CD4-positive, CD25-positive, alpha-beta regulatory T cell (primary cell): ENCODE measurements around the gene SLC25A42. TPM values are rescaled to one million over a fixed set of nuclear protein-coding genes. Genes with fewer than 3 reads are reported as not detected.
A peak's percentile ranks its signal among the peaks of the same experiment; 100 is the strongest.

ENCODE experiments used
- ATAC-seq, 2 donors: fragments of 150-1000 bp; cut with Tn5 transposase; one replicate each; pipeline ENCODE4 v1.10.0; 2021; ENCODE audit warnings: low read depth in 2 of 2, moderate number of reproducible peaks in 2 of 2, moderate library complexity in 1 of 2
- DNase-seq, 3 donors: peaks; one replicate each; pipeline versions ENCODE4 v3.0.0 to v3.0.0-alpha.2; 2012 to 2022; ENCODE audit warnings: mixed read lengths in 1 of 3
- H3K27ac ChIP-seq: one replicate; pipeline ENCODE4 v1.7.0; 2013; ENCODE audit warnings: mild to moderate bottlenecking, low read length; ENCODE audit not compliant: insufficient read depth, poor library complexity, severe bottlenecking
- H3K27me3 ChIP-seq: one replicate; pipeline ENCODE4 v1.7.0; 2013; ENCODE audit warnings: low read length; ENCODE audit not compliant: control insufficient read depth, insufficient read depth
- H3K36me3 ChIP-seq: one replicate; pipeline ENCODE4 v1.7.0; 2013; ENCODE audit warnings: mild to moderate bottlenecking, low read length, moderate library complexity; ENCODE audit not compliant: control insufficient read depth, insufficient read depth
- H3K4me1 ChIP-seq: 2 replicates; pipeline ENCODE4 v1.7.0; 2013; ENCODE audit warnings: mild to moderate bottlenecking, low read length; ENCODE audit not compliant: insufficient read depth, control insufficient read depth, poor library complexity, severe bottlenecking
- H3K4me3 ChIP-seq: one replicate; pipeline ENCODE4 v1.7.0; 2013; ENCODE audit warnings: low read depth, mild to moderate bottlenecking, low read length, moderate library complexity
- H3K9me3 ChIP-seq, 2 experiments: 1 replicate in 1 of 2; 2 replicates in 1 of 2; pipeline ENCODE4 v1.7.0; 2013; ENCODE audit warnings: low read length in 2 of 2, mild to moderate bottlenecking in 1 of 2, moderate library complexity in 1 of 2; ENCODE audit not compliant: control insufficient read depth in 2 of 2
- H3K27ac Mint-ChIP-seq, 3 donors: one replicate each; pipeline ENCODE4 v1.8.0; 2020 to 2022; ENCODE audit warnings: mild to moderate bottlenecking in 3 of 3, mixed read lengths in 3 of 3, moderate library complexity in 2 of 3
- H3K27me3 Mint-ChIP-seq: one replicate; pipeline ENCODE4 v1.8.0; 2022; ENCODE audit warnings: mild to moderate bottlenecking, mixed read lengths
- H3K36me3 Mint-ChIP-seq: one replicate; pipeline ENCODE4 v1.8.0; 2020; ENCODE audit warnings: mixed read lengths
- H3K4me1 Mint-ChIP-seq, 4 donors: one replicate each; pipeline ENCODE4 v1.8.0; 2020 to 2022; ENCODE audit warnings: mixed read lengths in 4 of 4, mild to moderate bottlenecking in 1 of 4
- H3K4me3 Mint-ChIP-seq, 4 donors: one replicate each; pipeline ENCODE4 v1.8.0; 2020 to 2022; ENCODE audit warnings: mild to moderate bottlenecking in 4 of 4, mixed read lengths in 4 of 4, moderate library complexity in 3 of 4
- H3K9me3 Mint-ChIP-seq, 7 donors: one replicate each; pipeline ENCODE4 v1.8.0; 2020 to 2022; ENCODE audit warnings: mixed read lengths in 7 of 7, mild to moderate bottlenecking in 3 of 7, moderate library complexity in 2 of 7
- polyA plus RNA-seq, 4 donors: library from polyadenylated mRNA; unstranded; fragments of 300-500 nt; fragmentation: Illumina TruSeq; gene quantifications; one replicate each; pipeline ENCODE4 v1.2.3, GENCODE V29; 2021
- total RNA-seq: library from RNA; stranded (reverse); gene quantifications from one replicate; pipeline ENCODE4 v1.2.3, GENCODE V29; 2022

SLC25A42 gene
- total and polyA plus RNA-seq, 5 donors from 2014 or later: 10.4 to 32.2 (median 19.0) TPM

GRCh38 chr19:19138109-19138981, 74.6 kb downstream of the SLC25A42 start, which contains the start of gene TMEM161A:
TSS of gene TMEM161A (minus strand) at chr19:19138478. CDS start at chr19:19138428, 50 bp downstream.
- Mint-ChIP-seq H3K27me3 (no peaks in the 10 kb centered on the region), H3K4me1 (peaks cover 6 to 41% (median 20%) of the 10 kb centered on the region in 4 donors), H3K4me3 (peak within 1 kb of the TSS; percentile 90 to 99 (median 96)), H3K36me3 (no peaks in the 10 kb centered on the region), H3K9me3 (no peaks in the 10 kb centered on the region), H3K27ac (peak within 1 kb of the TSS; percentile 72 to 99 (median 93))
- Histone ChIP-seq H3K4me1 (peaks cover 19% of the 10 kb centered on the region), H3K4me3 (peak within 1 kb of the TSS; percentile 76), H3K27me3 (no peaks in the 10 kb centered on the region), H3K36me3 (no peaks in the 10 kb centered on the region), H3K9me3 (no peaks in the 10 kb centered on the region), H3K27ac (peak within 1 kb of the TSS; percentile 57)
- ATAC-seq (peak; percentile 100), DNase-seq (peak; percentile 94 to 99 (median 95))

GRCh38 chr19:19139876-19140229, 76.1 kb downstream of the SLC25A42 start:
- peaks cover 6 to 36% (median 20%) of the 10 kb centered on the region in 4 donors for H3K4me1 Mint-ChIP-seq
- H3K4me3 Mint-ChIP-seq: peak overlapping the region in 2 of 4 donors; percentile 61 to 90
- H3K9me3 Mint-ChIP-seq: no peaks in the 10 kb centered on the region
- no peak overlapping the region for H3K27ac Mint-ChIP-seq
- no peaks in the 10 kb centered on the region for H3K27me3 ChIP-seq
- no peaks in the 10 kb centered on the region for H3K36me3 ChIP-seq
- no peaks in the 10 kb centered on the region for H3K27me3 Mint-ChIP-seq
- H3K9me3 ChIP-seq: no peaks in the 10 kb centered on the region
- H3K27ac ChIP-seq: no peak overlapping the region
- no peak for ATAC-seq
- DNase-seq: no peak
- no peak overlapping the region for H3K4me3 ChIP-seq
- no peaks in the 10 kb centered on the region for H3K36me3 Mint-ChIP-seq
- H3K4me1 ChIP-seq: peaks cover 16% of the 10 kb centered on the region

- no peaks in the 10 kb centered on the region for H3K9me3 ChIP-seq
- Mint-ChIP-seq H3K9me3 (no peaks in the 10 kb centered on the region), H3K27ac (no peak overlapping the region), H3K36me3 (no peaks in the 10 kb centered on the region), H3K4me3 (no peak overlapping the region), H3K4me1 (peaks cover 6 to 32% (median 19%) of the 10 kb centered on the region in 4 donors), H3K27me3 (no peaks in the 10 kb centered on the region)
- H3K27me3 ChIP-seq: no peaks in the 10 kb centered on the region
- peaks cover 15% of the 10 kb centered on the region for H3K4me1 ChIP-seq
- no peaks in the 10 kb centered on the region for H3K36me3 ChIP-seq
- no peak for ATAC-seq
- no peak overlapping the region for H3K4me3 ChIP-seq
- H3K27ac ChIP-seq: no peak overlapping the region
- no peak for DNase-seq
Observed at GRCh38 chr19:19140476-19140875, 76.7 kb downstream of the SLC25A42 start.

- Mint-ChIP-seq H3K27ac (no peak overlapping the region), H3K27me3 (no peaks in the 10 kb centered on the region), H3K4me3 (peak overlapping the region in 1 of 4 donors; percentile 38), H3K9me3 (no peaks in the 10 kb centered on the region), H3K36me3 (no peaks in the 10 kb centered on the region), H3K4me1 (peaks cover 6 to 29% (median 15%) of the 10 kb centered on the region in 4 donors)
- Histone ChIP-seq H3K27ac (no peak overlapping the region), H3K4me1 (peaks cover 16% of the 10 kb centered on the region), H3K36me3 (no peaks in the 10 kb centered on the region), H3K27me3 (no peaks in the 10 kb centered on the region), H3K9me3 (no peaks in the 10 kb centered on the region), H3K4me3 (no peak overlapping the region)
- no peak for DNase-seq
- ATAC-seq: no peak
Observed at GRCh38 chr19:19142347-19142746, 78.6 kb downstream of the SLC25A42 start.

- no peak overlapping the region for H3K27ac ChIP-seq
- H3K9me3 ChIP-seq: no peaks in the 10 kb centered on the region
- ATAC-seq (no peak), DNase-seq (no peak)
- peaks cover 0 to 5% (median 0%) of the 10 kb centered on the region in 4 donors for H3K4me1 Mint-ChIP-seq
- peaks cover 7% of the 10 kb centered on the region for H3K4me1 ChIP-seq
- H3K27ac Mint-ChIP-seq: no peak overlapping the region
- no peaks in the 10 kb centered on the region for H3K27me3 Mint-ChIP-seq
- H3K27me3 ChIP-seq: no peaks in the 10 kb centered on the region
- H3K36me3 ChIP-seq: peaks cover 12% of the 10 kb centered on the region
- no peak overlapping the region for H3K4me3 ChIP-seq
- no peaks in the 10 kb centered on the region for H3K9me3 Mint-ChIP-seq
- peaks cover 12% of the 10 kb centered on the region for H3K36me3 Mint-ChIP-seq
- no peak overlapping the region for H3K4me3 Mint-ChIP-seq
Observed at GRCh38 chr19:19145281-19145680, 81.5 kb downstream of the SLC25A42 start.

- H3K36me3 Mint-ChIP-seq: peaks cover 12% of the 10 kb centered on the region
- H3K27me3 ChIP-seq: no peaks in the 10 kb centered on the region
- peak; percentile 84 to 86 for ATAC-seq
Observed at GRCh38 chr19:19145684-19146608, 82.2 kb downstream of the SLC25A42 start.

GRCh38 chr19:19146865-19147264, 83.1 kb downstream of the SLC25A42 start:
- no peak overlapping the region for H3K27ac Mint-ChIP-seq
- peaks cover 12% of the 10 kb centered on the region for H3K36me3 Mint-ChIP-seq
- H3K4me1 Mint-ChIP-seq: peaks cover 0 to 5% (median 0%) of the 10 kb centered on the region in 4 donors
- Histone ChIP-seq H3K27me3 (no peaks in the 10 kb centered on the region), H3K4me3 (no peak overlapping the region), H3K4me1 (peaks cover 7% of the 10 kb centered on the region), H3K9me3 (no peaks in the 10 kb centered on the region), H3K36me3 (peaks cover 12% of the 10 kb centered on the region), H3K27ac (no peak overlapping the region)
- H3K9me3 Mint-ChIP-seq: no peaks in the 10 kb centered on the region
- ATAC-seq (no peak), DNase-seq (no peak)
- no peak overlapping the region for H3K4me3 Mint-ChIP-seq
- H3K27me3 Mint-ChIP-seq: no peaks in the 10 kb centered on the region

More at GRCh38 chr19:19145684-19146608, 82.2 kb downstream of the SLC25A42 start:
- peaks cover 12% of the 10 kb centered on the region for H3K36me3 ChIP-seq
- Mint-ChIP-seq H3K27ac (no peak overlapping the region), H3K27me3 (no peaks in the 10 kb centered on the region), H3K4me1 (peaks cover 0 to 5% (median 0%) of the 10 kb centered on the region in 4 donors), H3K4me3 (no peak overlapping the region), H3K9me3 (no peaks in the 10 kb centered on the region)
- H3K4me3 ChIP-seq: no peak overlapping the region
- DNase-seq: peak; percentile 75 to 82 (median 80)
- no peak overlapping the region for H3K27ac ChIP-seq
- H3K4me1 ChIP-seq: peaks cover 7% of the 10 kb centered on the region
- H3K9me3 ChIP-seq: no peaks in the 10 kb centered on the region
